ENCODE data around the gene AHI1.

GRCh38 chr6:135285165-135285564 is 212.4 kb downstream of the AHI1 start:
- TF ChIP-seq CTCF (IDR thresholded peaks at IDR 0.05) = no peak
- no peak for TF ChIP-seq POLR2A (IDR thresholded peaks at IDR 0.05)
